Chondrocyte (in vitro differentiated cells): ENCODE measurements around the gene ST3GAL6. TPM values are rescaled to one million over a fixed set of nuclear protein-coding genes. Genes with fewer than 3 reads are reported as not detected.

Experiments
- DNase-seq: peaks from one replicate; pipeline ENCODE4 v3.0.0; 2021; ENCODE audit warnings: mixed read lengths, low spot score
- H3K27ac Mint-ChIP-seq: one replicate; pipeline ENCODE4 v1.8.0; 2021; ENCODE audit warnings: mild to moderate bottlenecking, moderate library complexity, mixed read lengths; ENCODE audit not compliant: unreplicated experiment
- H3K27me3 Mint-ChIP-seq: 2 replicates; pipeline ENCODE4 v1.8.0; 2021; ENCODE audit warnings: low read depth, mixed read lengths
- H3K36me3 Mint-ChIP-seq: 2 replicates; pipeline ENCODE4 v1.8.0; 2021; ENCODE audit warnings: low read depth, mixed read lengths
- H3K4me1 Mint-ChIP-seq: 2 replicates; pipeline ENCODE4 v1.8.0; 2021; ENCODE audit warnings: low read depth, mild to moderate bottlenecking, mixed read lengths
- H3K4me3 Mint-ChIP-seq: one replicate; pipeline ENCODE4 v1.8.0; 2021; ENCODE audit warnings: mild to moderate bottlenecking, moderate library complexity, mixed read lengths; ENCODE audit not compliant: unreplicated experiment
- H3K9me3 Mint-ChIP-seq: 2 replicates; pipeline ENCODE4 v1.8.0; 2021; ENCODE audit warnings: low read depth, mixed read lengths
- total RNA-seq: library from RNA; stranded (reverse); gene quantifications from 3 replicates; pipeline ENCODE4 v1.2.1, GENCODE V29; 2021
- TF ChIP-seq, protein P1 (sequence below): fragments of 200-600 bp; sonication (generic); IDR thresholded peaks from 2 replicates; pipeline ENCODE4 v1.5.0; 2021; ENCODE audit warnings: antibody characterized with exemption, mild to moderate bottlenecking, moderate library complexity

The ST3GAL6 gene
- total RNA-seq, 1 donor from 2014 or later: 0.32 TPM

DNA sequence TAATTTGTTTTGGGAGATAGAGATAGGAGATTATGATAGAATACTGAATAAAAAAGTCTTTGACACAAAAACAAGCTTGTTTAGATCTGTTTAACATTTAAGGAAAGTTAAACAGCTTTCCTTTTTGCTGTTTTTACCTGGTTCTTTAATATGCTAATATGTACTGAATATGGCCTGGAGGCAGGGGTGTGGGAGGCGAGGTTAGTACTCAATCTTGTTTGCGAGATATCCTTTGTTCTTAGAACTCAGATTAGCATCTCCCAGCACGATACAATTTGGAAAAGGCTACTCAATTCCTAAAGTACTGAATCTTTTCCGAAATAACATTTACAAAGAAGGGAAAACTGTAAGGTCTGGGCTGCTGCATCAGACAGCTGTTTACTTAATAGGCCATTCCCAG is 40.8 kb upstream of the ST3GAL6 start:
- TF ChIP-seq, protein P1, sequence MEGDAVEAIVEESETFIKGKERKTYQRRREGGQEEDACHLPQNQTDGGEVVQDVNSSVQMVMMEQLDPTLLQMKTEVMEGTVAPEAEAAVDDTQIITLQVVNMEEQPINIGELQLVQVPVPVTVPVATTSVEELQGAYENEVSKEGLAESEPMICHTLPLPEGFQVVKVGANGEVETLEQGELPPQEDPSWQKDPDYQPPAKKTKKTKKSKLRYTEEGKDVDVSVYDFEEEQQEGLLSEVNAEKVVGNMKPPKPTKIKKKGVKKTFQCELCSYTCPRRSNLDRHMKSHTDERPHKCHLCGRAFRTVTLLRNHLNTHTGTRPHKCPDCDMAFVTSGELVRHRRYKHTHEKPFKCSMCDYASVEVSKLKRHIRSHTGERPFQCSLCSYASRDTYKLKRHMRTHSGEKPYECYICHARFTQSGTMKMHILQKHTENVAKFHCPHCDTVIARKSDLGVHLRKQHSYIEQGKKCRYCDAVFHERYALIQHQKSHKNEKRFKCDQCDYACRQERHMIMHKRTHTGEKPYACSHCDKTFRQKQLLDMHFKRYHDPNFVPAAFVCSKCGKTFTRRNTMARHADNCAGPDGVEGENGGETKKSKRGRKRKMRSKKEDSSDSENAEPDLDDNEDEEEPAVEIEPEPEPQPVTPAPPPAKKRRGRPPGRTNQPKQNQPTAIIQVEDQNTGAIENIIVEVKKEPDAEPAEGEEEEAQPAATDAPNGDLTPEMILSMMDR: no peak
- Mint-ChIP-seq H3K4me3 (no peak overlapping the region), H3K4me1 (no peaks in the 10 kb centered on the region), H3K27ac (no peak overlapping the region), H3K27me3 (peaks cover 26% of the 10 kb centered on the region), H3K36me3 (no peaks in the 10 kb centered on the region), H3K9me3 (no peaks in the 10 kb centered on the region)
- DNase-seq: no peak

- no peak overlapping the region for H3K4me3 Mint-ChIP-seq
- H3K4me1 Mint-ChIP-seq: no peaks in the 10 kb centered on the region
- no peak overlapping the region for H3K27ac Mint-ChIP-seq
- H3K9me3 Mint-ChIP-seq: no peaks in the 10 kb centered on the region
- no peak for DNase-seq
- H3K27me3 Mint-ChIP-seq: peaks cover 33% of the 10 kb centered on the region
- no peaks in the 10 kb centered on the region for H3K36me3 Mint-ChIP-seq
- TF ChIP-seq, protein P1: no peak
Measured at GRCh38 chr3:98725352-98725751, 37.8 kb upstream of the ST3GAL6 start.

DNA sequence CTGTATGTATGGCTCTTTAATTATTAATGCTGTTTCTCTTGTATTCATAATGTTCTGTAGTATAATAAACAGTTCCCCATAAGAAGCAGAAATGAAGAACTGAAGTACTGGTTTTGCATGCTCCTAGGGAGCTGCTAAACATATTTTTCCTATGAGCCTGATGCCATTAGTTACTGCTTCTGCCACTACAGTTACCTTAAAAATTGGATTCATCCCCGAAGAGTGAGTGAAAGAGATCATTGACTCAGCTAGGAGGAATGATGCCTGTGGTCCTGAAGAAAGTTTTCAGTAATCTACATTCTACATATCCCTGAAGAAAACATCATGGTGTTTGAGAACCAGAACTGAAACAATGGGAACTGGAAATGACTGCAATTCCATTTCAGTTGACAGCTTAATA is 37.1 kb upstream of the ST3GAL6 start:
- Mint-ChIP-seq H3K4me1 (no peaks in the 10 kb centered on the region), H3K27ac (no peak overlapping the region), H3K36me3 (no peaks in the 10 kb centered on the region), H3K27me3 (peaks cover 34% of the 10 kb centered on the region), H3K4me3 (no peak overlapping the region), H3K9me3 (no peaks in the 10 kb centered on the region)
- TF ChIP-seq, protein P1: no peak
- DNase-seq: no peak

- no peaks in the 10 kb centered on the region for H3K9me3 Mint-ChIP-seq
- TF ChIP-seq, protein P1: no peak
- H3K36me3 Mint-ChIP-seq: no peaks in the 10 kb centered on the region
- no peak overlapping the region for H3K4me3 Mint-ChIP-seq
- no peak overlapping the region for H3K27ac Mint-ChIP-seq
- H3K4me1 Mint-ChIP-seq: peaks cover 3% of the 10 kb centered on the region
- no peak for DNase-seq
- peaks cover 36% of the 10 kb centered on the region for H3K27me3 Mint-ChIP-seq
Measured at GRCh38 chr3:98727638-98728037, 35.5 kb upstream of the ST3GAL6 start.

DNA sequence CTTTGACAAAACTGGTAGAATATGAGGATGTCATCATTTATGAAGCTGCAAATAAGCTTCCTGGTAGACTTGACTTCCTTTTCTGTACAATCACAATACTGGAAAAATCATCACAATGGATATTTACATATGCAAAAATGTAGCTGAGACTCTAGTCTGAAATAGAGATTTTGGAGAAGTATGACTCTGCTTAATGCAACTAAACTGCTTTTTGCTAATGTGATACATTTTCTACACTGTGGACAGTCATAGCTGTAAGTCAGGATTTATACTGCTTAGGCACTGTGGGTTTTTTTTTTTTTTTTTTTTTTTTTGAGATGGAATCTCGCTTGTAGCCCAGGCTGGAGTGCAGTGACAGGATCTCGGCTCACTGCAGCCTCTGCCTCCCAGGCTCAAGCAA is 34.5 kb upstream of the ST3GAL6 start:
- peaks cover 37% of the 10 kb centered on the region for H3K27me3 Mint-ChIP-seq
- DNase-seq: no peak
- TF ChIP-seq, protein P1: no peak
- no peak overlapping the region for H3K4me3 Mint-ChIP-seq
- peaks cover 9% of the 10 kb centered on the region for H3K4me1 Mint-ChIP-seq
- no peaks in the 10 kb centered on the region for H3K9me3 Mint-ChIP-seq
- H3K36me3 Mint-ChIP-seq: no peaks in the 10 kb centered on the region
- no peak overlapping the region for H3K27ac Mint-ChIP-seq
